Measurements from ENCODE around the gene RPRD1B. TPM values are rescaled to one million over a fixed set of nuclear protein-coding genes. Genes with fewer than 3 reads are reported as not detected.

RPRD1B gene
- total and polyA plus RNA-seq, 2 experiments from 2014 or later: 7.3 to 24.3 TPM

GRCh38 chr20:38011696-38012095, 21.9 kb upstream of the RPRD1B start:
- Histone ChIP-seq H3F3A (replicated peaks; ENCODE audit: low read depth) (no peaks in the 10 kb centered on the region), H3K79me2 (replicated peaks; ENCODE audit: insufficient read depth) (peaks cover 81% of the 10 kb centered on the region), H3K36me3 (ENCODE audit: insufficient read depth) (peaks cover 31% of the 10 kb centered on the region), H3K27ac (ENCODE audit: low read depth) (no peak overlapping the region), H4K20me1 (replicated peaks; ENCODE audit: insufficient read depth) (peaks cover 34% of the 10 kb centered on the region), H3K4me1 (ENCODE audit: insufficient read depth) (no peaks in the 10 kb centered on the region), H3K4me2 (no peak overlapping the region), H3K9me2 (ENCODE audit: insufficient read depth) (no peaks in the 10 kb centered on the region), H2AFZ (no peak overlapping the region), H3K27me3 (ENCODE audit: insufficient read depth) (no peaks in the 10 kb centered on the region), H3K4me3 (no peak overlapping the region)
- no peaks in the 10 kb centered on the region for H3K9me3 Mint-ChIP-seq
- peaks cover 50% of the 10 kb centered on the region for H3K36me3 Mint-ChIP-seq (ENCODE audit: low read depth)
- H3K27me3 Mint-ChIP-seq (ENCODE audit: insufficient read depth, low read depth, poor library complexity): no peaks in the 10 kb centered on the region
- no peak overlapping the region for H3K27ac Mint-ChIP-seq
- no peak for TF ChIP-seq EZH2 (IDR thresholded peaks at IDR 0.05; ENCODE audit: low read depth, unreplicated experiment)
- no peak for TF ChIP-seq ETS1 (IDR thresholded peaks at IDR 0.05)
- TF ChIP-seq CTCF (conservative IDR thresholded peaks at IDR 0.05; ENCODE audit: low read depth in 2 of 2): no peak
- no peak for TF ChIP-seq ZNF114 (CRISPR knock-in tag; IDR thresholded peaks at IDR 0.05)
- TF ChIP-seq STAT1 (IDR thresholded peaks at IDR 0.05; ENCODE audit: unreplicated experiment): no peak
- no peak for TF ChIP-seq ZNF331 (CRISPR knock-in tag; IDR thresholded peaks at IDR 0.05; ENCODE audit: low read depth)
- TF ChIP-seq CREB1 (CRISPR knock-in tag; IDR thresholded peaks at IDR 0.05; ENCODE audit: low read depth): no peak
- TF ChIP-seq, protein P1, sequence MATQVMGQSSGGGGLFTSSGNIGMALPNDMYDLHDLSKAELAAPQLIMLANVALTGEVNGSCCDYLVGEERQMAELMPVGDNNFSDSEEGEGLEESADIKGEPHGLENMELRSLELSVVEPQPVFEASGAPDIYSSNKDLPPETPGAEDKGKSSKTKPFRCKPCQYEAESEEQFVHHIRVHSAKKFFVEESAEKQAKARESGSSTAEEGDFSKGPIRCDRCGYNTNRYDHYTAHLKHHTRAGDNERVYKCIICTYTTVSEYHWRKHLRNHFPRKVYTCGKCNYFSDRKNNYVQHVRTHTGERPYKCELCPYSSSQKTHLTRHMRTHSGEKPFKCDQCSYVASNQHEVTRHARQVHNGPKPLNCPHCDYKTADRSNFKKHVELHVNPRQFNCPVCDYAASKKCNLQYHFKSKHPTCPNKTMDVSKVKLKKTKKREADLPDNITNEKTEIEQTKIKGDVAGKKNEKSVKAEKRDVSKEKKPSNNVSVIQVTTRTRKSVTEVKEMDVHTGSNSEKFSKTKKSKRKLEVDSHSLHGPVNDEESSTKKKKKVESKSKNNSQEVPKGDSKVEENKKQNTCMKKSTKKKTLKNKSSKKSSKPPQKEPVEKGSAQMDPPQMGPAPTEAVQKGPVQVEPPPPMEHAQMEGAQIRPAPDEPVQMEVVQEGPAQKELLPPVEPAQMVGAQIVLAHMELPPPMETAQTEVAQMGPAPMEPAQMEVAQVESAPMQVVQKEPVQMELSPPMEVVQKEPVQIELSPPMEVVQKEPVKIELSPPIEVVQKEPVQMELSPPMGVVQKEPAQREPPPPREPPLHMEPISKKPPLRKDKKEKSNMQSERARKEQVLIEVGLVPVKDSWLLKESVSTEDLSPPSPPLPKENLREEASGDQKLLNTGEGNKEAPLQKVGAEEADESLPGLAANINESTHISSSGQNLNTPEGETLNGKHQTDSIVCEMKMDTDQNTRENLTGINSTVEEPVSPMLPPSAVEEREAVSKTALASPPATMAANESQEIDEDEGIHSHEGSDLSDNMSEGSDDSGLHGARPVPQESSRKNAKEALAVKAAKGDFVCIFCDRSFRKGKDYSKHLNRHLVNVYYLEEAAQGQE (IDR thresholded peaks at IDR 0.05; ENCODE audit: unreplicated experiment): no peak
- no peak for TF ChIP-seq NANOG (IDR thresholded peaks at IDR 0.05; ENCODE audit: borderline replicate concordance)
- TF ChIP-seq, protein P2, sequence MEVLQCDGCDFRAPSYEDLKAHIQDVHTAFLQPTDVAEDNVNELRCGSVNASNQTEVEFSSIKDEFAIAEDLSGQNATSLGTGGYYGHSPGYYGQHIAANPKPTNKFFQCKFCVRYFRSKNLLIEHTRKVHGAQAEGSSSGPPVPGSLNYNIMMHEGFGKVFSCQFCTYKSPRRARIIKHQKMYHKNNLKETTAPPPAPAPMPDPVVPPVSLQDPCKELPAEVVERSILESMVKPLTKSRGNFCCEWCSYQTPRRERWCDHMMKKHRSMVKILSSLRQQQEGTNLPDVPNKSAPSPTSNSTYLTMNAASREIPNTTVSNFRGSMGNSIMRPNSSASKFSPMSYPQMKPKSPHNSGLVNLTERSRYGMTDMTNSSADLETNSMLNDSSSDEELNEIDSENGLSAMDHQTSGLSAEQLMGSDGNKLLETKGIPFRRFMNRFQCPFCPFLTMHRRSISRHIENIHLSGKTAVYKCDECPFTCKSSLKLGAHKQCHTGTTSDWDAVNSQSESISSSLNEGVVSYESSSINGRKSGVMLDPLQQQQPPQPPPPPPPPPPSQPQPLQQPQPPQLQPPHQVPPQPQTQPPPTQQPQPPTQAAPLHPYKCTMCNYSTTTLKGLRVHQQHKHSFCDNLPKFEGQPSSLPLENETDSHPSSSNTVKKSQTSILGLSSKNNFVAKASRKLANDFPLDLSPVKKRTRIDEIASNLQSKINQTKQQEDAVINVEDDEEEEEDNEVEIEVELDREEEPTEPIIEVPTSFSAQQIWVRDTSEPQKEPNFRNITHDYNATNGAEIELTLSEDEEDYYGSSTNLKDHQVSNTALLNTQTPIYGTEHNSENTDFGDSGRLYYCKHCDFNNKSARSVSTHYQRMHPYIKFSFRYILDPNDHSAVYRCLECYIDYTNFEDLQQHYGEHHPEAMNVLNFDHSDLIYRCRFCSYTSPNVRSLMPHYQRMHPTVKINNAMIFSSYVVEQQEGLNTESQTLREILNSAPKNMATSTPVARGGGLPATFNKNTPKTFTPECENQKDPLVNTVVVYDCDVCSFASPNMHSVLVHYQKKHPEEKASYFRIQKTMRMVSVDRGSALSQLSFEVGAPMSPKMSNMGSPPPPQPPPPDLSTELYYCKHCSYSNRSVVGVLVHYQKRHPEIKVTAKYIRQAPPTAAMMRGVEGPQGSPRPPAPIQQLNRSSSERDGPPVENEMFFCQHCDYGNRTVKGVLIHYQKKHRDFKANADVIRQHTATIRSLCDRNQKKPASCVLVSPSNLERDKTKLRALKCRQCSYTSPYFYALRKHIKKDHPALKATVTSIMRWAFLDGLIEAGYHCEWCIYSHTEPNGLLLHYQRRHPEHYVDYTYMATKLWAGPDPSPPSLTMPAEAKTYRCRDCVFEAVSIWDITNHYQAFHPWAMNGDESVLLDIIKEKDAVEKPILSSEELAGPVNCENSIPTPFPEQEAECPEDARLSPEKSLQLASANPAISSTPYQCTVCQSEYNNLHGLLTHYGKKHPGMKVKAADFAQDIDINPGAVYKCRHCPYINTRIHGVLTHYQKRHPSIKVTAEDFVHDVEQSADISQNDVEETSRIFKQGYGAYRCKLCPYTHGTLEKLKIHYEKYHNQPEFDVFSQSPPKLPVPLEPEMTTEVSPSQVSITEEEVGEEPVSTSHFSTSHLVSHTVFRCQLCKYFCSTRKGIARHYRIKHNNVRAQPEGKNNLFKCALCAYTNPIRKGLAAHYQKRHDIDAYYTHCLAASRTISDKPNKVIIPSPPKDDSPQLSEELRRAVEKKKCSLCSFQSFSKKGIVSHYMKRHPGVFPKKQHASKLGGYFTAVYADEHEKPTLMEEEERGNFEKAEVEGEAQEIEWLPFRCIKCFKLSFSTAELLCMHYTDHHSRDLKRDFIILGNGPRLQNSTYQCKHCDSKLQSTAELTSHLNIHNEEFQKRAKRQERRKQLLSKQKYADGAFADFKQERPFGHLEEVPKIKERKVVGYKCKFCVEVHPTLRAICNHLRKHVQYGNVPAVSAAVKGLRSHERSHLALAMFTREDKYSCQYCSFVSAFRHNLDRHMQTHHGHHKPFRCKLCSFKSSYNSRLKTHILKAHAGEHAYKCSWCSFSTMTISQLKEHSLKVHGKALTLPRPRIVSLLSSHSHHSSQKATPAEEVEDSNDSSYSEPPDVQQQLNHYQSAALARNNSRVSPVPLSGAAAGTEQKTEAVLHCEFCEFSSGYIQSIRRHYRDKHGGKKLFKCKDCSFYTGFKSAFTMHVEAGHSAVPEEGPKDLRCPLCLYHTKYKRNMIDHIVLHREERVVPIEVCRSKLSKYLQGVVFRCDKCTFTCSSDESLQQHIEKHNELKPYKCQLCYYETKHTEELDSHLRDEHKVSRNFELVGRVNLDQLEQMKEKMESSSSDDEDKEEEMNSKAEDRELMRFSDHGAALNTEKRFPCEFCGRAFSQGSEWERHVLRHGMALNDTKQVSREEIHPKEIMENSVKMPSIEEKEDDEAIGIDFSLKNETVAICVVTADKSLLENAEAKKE (CRISPR knock-in tag; IDR thresholded peaks at IDR 0.05): no peak
- H3K4me1 Mint-ChIP-seq: no peaks in the 10 kb centered on the region
- no peak overlapping the region for H3K4me3 Mint-ChIP-seq
- DNase-seq (ENCODE audit: low spot score) (no peak), ATAC-seq (no peak)
